ENCODE data around the gene PRDX3.

DNA sequence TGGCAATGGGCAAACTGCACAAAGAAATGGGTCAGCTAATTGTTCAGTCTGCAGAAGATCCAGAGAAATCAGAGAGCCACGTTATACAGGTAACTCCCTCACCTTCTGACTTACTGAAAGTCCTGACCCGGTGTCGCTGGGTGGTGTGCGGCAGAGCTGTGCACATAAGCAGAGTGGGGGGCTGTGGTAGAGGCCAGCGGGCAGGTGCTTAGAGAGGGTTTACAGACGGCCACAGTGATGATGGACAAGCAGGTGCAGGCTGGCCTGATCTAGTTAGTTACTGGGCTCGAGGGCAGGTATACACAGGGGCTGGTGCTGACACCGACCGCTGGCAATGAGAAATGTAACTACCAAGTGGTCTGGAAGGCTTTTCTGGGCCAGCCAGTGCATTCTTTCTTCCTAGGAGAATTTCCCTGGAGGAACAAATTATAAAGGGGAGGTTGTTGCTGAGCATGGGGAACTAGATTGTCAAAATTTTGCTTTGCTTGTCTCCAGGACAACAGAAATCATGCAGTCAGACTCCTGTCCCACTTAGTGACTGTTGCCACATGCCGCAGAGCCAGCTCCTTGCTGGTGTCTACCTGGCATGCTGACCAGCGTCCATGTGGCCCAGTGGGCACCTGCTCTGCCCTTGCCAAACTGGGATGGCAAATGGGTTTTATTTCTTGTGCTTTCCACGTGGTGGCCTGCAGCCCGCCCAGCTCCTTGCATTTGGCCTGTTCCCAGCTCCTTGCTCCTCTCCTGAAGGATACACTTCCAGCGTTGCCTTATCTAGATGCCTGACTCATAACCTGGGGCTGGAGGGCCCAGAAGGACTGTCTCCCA lies 45.9 kb downstream of the PRDX3 start:
- TF ChIP-seq, protein P1, sequence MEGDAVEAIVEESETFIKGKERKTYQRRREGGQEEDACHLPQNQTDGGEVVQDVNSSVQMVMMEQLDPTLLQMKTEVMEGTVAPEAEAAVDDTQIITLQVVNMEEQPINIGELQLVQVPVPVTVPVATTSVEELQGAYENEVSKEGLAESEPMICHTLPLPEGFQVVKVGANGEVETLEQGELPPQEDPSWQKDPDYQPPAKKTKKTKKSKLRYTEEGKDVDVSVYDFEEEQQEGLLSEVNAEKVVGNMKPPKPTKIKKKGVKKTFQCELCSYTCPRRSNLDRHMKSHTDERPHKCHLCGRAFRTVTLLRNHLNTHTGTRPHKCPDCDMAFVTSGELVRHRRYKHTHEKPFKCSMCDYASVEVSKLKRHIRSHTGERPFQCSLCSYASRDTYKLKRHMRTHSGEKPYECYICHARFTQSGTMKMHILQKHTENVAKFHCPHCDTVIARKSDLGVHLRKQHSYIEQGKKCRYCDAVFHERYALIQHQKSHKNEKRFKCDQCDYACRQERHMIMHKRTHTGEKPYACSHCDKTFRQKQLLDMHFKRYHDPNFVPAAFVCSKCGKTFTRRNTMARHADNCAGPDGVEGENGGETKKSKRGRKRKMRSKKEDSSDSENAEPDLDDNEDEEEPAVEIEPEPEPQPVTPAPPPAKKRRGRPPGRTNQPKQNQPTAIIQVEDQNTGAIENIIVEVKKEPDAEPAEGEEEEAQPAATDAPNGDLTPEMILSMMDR (IDR thresholded peaks at IDR 0.05): no peak
- TF ChIP-seq JUN (CRISPR knock-in tag; IDR thresholded peaks at IDR 0.05) (no peak), NFYB (CRISPR knock-in tag; conservative IDR thresholded peaks at IDR 0.05; ENCODE audit: low read depth) (no peak), TEAD1 (CRISPR knock-in tag; IDR thresholded peaks at IDR 0.05) (no peak), SMAD4 (CRISPR knock-in tag; IDR thresholded peaks at IDR 0.05) (no peak), FOXK1 (CRISPR knock-in tag; IDR thresholded peaks at IDR 0.05) (no peak), ZNF263 (CRISPR knock-in tag; IDR thresholded peaks at IDR 0.05; ENCODE audit: low read depth) (no peak), HMGA2 (CRISPR knock-in tag; IDR thresholded peaks at IDR 0.05) (no peak)
- TF ChIP-seq, protein P2, sequence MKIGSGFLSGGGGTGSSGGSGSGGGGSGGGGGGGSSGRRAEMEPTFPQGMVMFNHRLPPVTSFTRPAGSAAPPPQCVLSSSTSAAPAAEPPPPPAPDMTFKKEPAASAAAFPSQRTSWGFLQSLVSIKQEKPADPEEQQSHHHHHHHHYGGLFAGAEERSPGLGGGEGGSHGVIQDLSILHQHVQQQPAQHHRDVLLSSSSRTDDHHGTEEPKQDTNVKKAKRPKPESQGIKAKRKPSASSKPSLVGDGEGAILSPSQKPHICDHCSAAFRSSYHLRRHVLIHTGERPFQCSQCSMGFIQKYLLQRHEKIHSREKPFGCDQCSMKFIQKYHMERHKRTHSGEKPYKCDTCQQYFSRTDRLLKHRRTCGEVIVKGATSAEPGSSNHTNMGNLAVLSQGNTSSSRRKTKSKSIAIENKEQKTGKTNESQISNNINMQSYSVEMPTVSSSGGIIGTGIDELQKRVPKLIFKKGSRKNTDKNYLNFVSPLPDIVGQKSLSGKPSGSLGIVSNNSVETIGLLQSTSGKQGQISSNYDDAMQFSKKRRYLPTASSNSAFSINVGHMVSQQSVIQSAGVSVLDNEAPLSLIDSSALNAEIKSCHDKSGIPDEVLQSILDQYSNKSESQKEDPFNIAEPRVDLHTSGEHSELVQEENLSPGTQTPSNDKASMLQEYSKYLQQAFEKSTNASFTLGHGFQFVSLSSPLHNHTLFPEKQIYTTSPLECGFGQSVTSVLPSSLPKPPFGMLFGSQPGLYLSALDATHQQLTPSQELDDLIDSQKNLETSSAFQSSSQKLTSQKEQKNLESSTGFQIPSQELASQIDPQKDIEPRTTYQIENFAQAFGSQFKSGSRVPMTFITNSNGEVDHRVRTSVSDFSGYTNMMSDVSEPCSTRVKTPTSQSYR (CRISPR knock-in tag; IDR thresholded peaks at IDR 0.05): no peak
- TF ChIP-seq, protein P3, sequence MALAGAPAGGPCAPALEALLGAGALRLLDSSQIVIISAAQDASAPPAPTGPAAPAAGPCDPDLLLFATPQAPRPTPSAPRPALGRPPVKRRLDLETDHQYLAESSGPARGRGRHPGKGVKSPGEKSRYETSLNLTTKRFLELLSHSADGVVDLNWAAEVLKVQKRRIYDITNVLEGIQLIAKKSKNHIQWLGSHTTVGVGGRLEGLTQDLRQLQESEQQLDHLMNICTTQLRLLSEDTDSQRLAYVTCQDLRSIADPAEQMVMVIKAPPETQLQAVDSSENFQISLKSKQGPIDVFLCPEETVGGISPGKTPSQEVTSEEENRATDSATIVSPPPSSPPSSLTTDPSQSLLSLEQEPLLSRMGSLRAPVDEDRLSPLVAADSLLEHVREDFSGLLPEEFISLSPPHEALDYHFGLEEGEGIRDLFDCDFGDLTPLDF (CRISPR knock-in tag; IDR thresholded peaks at IDR 0.05): no peak
- TF ChIP-seq, protein P4, sequence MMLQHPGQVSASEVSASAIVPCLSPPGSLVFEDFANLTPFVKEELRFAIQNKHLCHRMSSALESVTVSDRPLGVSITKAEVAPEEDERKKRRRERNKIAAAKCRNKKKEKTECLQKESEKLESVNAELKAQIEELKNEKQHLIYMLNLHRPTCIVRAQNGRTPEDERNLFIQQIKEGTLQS (CRISPR knock-in tag; conservative IDR thresholded peaks at IDR 0.05): no peak
- TF ChIP-seq, protein P5, sequence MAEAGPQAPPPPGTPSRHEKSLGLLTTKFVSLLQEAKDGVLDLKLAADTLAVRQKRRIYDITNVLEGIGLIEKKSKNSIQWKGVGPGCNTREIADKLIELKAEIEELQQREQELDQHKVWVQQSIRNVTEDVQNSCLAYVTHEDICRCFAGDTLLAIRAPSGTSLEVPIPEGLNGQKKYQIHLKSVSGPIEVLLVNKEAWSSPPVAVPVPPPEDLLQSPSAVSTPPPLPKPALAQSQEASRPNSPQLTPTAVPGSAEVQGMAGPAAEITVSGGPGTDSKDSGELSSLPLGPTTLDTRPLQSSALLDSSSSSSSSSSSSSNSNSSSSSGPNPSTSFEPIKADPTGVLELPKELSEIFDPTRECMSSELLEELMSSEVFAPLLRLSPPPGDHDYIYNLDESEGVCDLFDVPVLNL (CRISPR knock-in tag; IDR thresholded peaks at IDR 0.05; ENCODE audit: borderline replicate concordance, low read depth): no peak
- TF ChIP-seq, protein P6, sequence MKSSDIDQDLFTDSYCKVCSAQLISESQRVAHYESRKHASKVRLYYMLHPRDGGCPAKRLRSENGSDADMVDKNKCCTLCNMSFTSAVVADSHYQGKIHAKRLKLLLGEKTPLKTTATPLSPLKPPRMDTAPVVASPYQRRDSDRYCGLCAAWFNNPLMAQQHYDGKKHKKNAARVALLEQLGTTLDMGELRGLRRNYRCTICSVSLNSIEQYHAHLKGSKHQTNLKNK (CRISPR knock-in tag; IDR thresholded peaks at IDR 0.05): no peak
- TF ChIP-seq, protein P7, sequence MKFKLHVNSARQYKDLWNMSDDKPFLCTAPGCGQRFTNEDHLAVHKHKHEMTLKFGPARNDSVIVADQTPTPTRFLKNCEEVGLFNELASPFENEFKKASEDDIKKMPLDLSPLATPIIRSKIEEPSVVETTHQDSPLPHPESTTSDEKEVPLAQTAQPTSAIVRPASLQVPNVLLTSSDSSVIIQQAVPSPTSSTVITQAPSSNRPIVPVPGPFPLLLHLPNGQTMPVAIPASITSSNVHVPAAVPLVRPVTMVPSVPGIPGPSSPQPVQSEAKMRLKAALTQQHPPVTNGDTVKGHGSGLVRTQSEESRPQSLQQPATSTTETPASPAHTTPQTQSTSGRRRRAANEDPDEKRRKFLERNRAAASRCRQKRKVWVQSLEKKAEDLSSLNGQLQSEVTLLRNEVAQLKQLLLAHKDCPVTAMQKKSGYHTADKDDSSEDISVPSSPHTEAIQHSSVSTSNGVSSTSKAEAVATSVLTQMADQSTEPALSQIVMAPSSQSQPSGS (CRISPR knock-in tag; IDR thresholded peaks at IDR 0.05; ENCODE audit: borderline replicate concordance, low read depth): no peak
